ENCODE measurements around the gene CDT1.
"Not testable (repeated sequence)": the region's sequence is repeated elsewhere in the genome, so short reads cannot be mapped to it uniquely, and the experiment has no call there.

CDT1 gene

DNA sequence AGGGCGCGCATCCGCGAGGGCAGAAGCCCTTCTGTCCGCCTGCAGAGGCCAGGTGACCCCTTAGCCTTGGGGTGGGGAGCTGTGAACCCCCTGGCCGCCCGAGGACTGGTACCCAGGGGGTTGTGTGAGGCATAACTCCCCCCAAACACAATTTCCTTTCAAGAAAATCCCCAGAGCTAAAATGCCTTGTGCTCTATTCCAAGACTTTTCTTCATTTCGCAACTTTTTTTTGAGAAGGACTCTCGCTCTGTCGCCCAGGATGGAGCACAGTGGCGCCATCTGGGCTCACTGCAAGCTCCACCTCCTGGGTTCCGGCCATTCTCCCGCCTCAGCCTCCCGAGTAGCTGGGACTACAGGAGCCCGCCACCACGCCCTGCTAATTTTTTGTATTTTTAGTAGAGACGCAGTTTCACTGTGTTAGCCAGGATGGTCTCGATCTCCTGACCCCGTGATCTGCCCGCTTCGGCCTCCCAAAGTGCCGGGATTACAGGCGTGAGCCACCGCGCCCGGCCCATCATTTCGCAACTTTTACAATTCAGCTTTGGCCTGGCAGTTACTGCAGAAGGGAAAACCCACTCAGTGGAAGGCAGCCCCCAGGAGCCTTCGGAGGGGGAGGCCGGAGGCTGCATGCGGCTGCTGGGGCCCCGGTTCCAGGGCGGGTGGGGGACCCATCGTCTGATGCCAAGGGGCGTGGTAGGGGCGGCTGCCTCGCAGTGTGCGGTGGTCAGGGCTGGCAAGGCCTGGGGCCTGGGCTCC is 9.1 kb downstream of the CDT1 start:
- H3K4me3 ChIP-seq (ENCODE audit: low read depth, low read length): peak overlapping the region; percentile 65
- DNase-seq (ENCODE audit: low read depth): no peak

DNA sequence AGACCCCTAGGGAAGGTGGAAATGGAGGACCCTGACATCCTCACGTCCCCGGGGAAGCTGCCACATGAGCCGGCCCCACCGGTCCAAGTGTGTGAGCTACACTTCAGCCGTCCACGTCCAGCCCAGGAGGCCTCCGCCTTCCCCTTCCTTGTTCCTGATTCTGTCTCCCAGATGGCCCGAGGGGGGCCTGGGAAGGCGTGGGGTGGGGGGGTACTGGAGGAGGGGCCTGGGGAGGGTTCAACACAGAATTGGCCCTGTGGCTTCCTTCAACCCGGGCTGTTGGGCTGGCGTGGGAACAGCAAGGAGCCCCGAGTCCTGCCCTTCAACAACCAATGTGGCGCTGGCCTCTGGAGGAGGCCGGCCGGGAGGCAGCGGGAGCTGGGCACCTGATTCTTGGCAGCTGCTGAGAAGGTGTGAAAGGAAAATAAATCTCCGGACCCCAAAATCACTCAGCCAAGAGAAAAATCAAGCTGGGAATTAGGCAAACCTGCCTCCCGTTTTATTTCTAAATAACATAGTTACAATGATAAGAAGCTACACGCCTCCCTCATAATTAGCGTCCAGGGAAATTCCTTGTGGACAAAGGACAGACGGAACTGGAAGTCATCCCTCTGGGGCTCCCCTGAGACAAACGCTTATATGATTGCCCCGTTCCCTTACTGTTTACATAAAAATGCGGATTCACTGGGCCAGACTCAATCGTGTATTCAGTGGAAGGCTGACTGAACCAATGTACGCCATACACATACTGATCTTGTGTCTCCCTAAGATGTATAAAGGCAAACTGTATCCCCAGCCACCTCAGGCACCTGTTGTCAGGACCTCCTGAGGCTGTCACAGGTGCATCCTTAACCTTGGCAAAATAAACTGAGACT is 9.9 kb downstream of the CDT1 start:
- no peak for DNase-seq (ENCODE audit: low read depth)
- no peak overlapping the region for H3K4me3 ChIP-seq (ENCODE audit: low read depth, low read length)

- H3K4me3 ChIP-seq (ENCODE audit: low read depth, low read length): no peak overlapping the region
- no peak for DNase-seq (ENCODE audit: low read depth)
These were observed 10.5 kb downstream of the CDT1 start for GRCh38 chr16:88814144-88814502.

GRCh38 chr16:88815227-88815626 is 11.6 kb downstream of the CDT1 start:
- no peak overlapping the region for H3K4me3 ChIP-seq (ENCODE audit: low read depth, low read length)
- DNase-seq (ENCODE audit: low read depth): no peak

- no peak for DNase-seq (ENCODE audit: low read depth)
- H3K4me3 ChIP-seq (ENCODE audit: low read depth, low read length): no peak overlapping the region
These were observed 12.5 kb downstream of the CDT1 start for GRCh38 chr16:88815901-88816589.

DNA sequence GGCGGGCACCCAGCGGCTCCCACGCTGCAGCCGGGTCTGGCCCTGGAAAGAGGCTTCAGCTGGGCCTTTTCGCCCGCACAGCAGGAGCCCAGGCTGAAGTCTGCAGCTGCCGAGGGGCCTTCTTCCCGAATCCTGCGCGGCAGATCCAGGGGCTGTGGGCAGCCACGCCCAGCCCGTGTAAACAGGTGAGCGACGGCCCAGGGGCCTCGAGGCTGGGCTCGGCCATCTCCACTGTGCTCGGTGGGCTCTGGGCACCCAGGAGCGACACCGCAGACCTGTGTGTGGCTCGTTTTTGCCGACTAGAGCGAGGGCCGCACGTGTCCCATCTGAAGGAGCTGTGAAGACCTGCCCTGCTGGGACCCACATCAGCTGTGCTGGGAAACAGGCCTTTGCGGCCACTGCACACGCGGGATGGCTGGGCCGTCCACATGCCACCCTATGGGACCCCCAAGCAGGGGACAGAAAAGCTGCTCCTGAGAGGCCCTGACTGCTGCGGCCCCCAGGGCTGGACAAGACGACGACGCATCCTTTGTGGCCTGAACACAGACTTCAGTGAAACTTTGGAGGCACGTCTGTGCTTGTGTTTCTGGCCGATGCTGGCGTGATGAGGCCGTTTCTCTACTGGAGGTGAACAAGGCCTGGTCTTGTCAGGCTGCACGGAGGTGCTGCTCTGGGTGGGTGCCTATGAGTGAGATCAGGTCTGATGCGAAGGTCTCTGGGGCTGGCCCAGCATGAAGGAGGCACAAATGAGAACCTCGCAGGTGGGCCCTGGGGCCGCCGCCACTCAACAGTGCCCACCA is 13.3 kb downstream of the CDT1 start:
- no peak for DNase-seq (ENCODE audit: low read depth)
- no peak overlapping the region for H3K4me3 ChIP-seq (ENCODE audit: low read depth, low read length)

DNA sequence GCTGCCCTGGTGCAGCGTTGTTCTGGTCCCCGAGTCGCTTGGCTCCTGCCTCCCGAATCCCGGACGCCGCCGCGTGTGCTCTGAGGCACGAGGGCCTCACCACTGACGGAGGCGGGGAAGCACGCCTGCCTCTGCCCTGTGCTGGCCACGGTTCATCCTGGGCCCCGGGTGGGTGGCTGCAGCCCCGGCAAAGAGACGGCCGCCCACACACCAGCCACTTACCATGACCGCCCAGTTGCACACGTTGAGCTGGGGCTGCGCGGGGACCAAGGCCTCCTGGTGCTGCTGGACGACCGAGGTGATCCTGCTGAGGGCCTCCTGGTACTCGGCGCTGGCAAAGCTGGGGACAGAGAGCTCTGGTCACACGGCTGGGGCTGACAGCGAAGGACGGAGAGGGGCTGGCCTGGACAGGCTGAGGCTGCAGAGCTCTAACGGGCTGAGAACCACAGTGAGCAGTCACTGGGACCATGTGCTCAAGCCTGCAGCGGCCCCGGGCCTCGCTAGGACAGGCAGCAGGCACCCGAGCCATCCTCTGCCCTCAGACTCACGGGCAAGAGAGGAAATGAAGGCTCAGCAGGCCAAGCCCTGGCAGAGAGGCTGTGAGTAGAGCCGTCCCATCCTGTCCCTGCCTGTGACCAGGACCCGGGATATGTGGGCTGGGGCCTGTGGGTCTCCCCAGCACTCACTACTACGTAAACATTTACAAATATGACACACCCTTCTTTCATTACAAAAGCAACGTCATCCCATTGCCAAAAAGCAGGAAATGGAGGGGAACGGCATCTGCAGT is 14.4 kb downstream of the CDT1 start:
- DNase-seq (ENCODE audit: low read depth): no peak
- no peak overlapping the region for H3K4me3 ChIP-seq (ENCODE audit: low read depth, low read length)

DNA sequence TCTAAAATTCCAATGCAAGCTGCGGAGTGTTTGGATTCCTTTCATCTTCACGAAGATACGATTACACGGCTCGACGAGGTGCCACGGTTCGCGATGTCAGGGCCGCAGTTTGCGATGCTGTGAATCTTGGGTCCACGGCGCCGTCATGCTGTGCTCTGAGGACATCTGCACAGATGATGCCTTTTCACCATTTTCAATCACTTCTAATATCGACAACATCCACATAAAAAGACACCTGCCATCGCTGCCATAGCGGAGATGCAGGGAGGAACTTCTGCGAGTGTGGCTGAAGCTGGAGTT is 14.9 kb downstream of the CDT1 start:
- H3K4me3 ChIP-seq (ENCODE audit: low read depth, low read length): no peak overlapping the region
- no peak for DNase-seq (ENCODE audit: low read depth)

GRCh38 chr16:88819126-88819525 is 15.5 kb downstream of the CDT1 start:
- DNase-seq (ENCODE audit: low read depth): no peak
- H3K4me3 ChIP-seq (ENCODE audit: low read depth, low read length): no peak overlapping the region

DNA sequence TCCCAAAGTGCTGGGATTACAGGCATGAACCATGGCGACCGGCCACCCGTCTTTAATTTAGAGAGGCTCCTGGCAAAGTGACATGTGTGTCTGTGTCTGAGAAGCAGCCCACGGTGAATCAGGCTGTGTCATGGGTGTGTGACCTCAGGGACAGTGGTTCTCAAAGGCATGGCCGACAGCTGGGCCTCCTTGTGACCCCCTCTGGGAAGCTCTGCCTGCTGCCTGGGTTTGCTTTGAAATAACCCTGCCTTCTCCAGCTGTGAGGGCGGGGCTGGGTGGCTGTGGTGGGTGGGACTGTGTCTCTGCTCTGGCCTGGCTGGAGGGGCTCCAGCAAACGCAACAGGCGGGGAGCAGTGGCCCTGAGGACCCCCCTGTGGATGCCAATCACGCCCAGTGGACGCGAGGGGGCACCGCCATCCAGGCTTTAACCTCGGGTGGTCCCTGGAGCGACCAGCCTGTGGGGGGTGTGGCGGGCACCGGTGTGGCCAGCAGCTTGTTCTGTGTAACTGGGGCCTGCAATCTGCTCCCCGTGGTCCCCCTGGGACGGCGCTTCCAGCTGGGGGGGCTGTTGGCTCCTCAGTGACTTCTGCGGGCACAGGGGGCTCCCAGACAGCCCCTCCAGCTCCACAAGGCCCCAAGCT is 16.9 kb downstream of the CDT1 start:
- no peak overlapping the region for H3K4me3 ChIP-seq (ENCODE audit: low read depth, low read length)
- no peak for DNase-seq (ENCODE audit: low read depth)

GRCh38 chr16:88821168-88821850 is 17.7 kb downstream of the CDT1 start:
- no peak for DNase-seq (ENCODE audit: low read depth)
- H3K4me3 ChIP-seq (ENCODE audit: low read depth, low read length): no peak overlapping the region

DNA sequence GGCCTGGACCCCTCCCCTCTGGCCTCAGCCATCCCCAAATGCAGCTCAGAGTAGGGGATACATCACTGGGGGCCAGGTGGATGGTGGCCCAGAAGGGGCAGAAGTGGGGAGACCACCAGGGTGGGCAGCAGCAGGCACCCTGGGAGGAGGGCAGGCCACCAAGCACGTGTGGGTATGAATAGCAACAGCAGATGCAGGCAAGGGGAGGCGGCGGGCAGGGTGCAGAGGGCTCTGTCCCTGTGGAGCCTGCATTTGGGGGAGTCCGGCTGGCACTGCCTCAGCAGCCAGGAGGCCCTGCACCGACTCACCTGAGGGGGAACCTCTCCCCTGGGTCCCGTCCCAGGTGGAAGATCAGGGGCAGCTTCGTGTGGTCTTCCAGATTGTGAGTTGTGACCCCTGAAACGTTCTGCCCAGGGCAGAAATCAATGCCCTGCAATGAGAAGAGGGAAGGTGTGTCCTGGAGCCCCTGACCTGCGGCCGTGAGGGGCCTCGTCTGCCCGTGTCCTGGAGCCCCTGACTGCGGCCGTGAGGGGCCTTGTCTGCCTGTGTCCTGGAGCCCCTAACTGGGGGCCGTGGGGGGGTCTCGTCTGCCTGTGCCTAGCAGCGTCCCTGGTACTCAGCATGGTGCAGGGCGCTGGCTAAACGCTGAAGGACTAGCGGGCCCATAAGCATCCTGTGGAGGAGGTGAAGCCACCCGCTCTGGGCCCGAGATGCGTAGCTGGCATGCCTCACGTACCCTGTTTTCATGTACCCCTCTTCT is 18.9 kb downstream of the CDT1 start:
- DNase-seq (ENCODE audit: low read depth): no peak
- no peak overlapping the region for H3K4me3 ChIP-seq (ENCODE audit: low read depth, low read length)

- DNase-seq (ENCODE audit: low read depth); H3K4me3 ChIP-seq (ENCODE audit: low read depth, low read length): not testable (repeated sequence)
These were observed 20.1 kb downstream of the CDT1 start for GRCh38 chr16:88823646-88824045.

GRCh38 chr16:88824256-88825077 is 20.9 kb downstream of the CDT1 start:
- H3K4me3 ChIP-seq (ENCODE audit: low read depth, low read length): no peak overlapping the region
- no peak for DNase-seq (ENCODE audit: low read depth)

- no peak overlapping the region for H3K4me3 ChIP-seq (ENCODE audit: low read depth, low read length)
- no peak for DNase-seq (ENCODE audit: low read depth)
These were observed 21.6 kb downstream of the CDT1 start for GRCh38 chr16:88825146-88825545.

DNA sequence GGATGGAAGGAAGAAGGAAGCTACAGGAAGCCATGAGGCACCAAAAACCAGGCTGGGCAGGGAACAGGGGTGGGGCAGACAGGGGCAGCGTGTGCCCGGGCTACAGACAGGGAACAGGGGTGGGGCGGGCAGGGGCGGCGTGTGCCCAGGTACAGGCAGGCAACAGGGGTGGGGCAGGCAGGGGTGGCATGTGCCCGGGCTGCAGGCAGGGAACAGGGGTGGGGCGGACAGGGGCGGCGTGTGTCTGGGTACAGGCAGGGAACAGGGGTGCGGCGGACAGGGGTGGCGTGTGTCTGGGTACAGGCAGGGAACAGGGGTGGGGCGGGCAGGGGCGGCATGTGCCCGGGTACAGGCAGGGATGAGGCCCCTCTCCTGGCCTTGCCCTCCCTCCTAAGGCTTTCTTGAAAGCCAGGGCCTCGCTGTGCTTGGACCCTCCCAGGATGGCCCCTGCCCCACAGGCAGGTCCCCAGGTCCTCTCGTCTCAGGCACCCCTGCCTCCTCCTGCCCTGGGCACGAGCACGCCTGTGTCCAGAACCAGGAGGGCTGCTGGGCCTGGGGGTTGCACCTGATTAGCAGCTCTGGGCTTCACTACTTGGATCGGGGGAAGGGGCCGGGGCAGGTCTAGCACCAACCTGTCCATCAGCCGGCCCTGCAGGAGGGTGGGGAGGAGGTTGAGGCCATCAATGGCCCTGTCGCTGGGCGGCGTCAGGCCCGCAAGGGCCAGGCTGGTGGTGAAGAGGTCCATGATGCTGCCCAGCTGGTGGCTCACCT is 22.7 kb downstream of the CDT1 start:
- no peak for DNase-seq (ENCODE audit: low read depth)
- no peak overlapping the region for H3K4me3 ChIP-seq (ENCODE audit: low read depth, low read length)
